CD4-positive, CD25-positive, alpha-beta regulatory T cell (primary cell): ENCODE measurements around the gene ASCL2. TPM values are rescaled to one million over a fixed set of nuclear protein-coding genes. Genes with fewer than 3 reads are reported as not detected.
A peak's percentile ranks its signal among the peaks of the same experiment; 100 is the strongest.
"Not testable (repeated sequence)": the region's sequence is repeated elsewhere in the genome, so short reads cannot be mapped to it uniquely, and the experiment has no call there.

Source experiments
- ATAC-seq, 2 donors: fragments of 150-1000 bp; cut with Tn5 transposase; one replicate each; pipeline ENCODE4 v1.10.0; 2021; ENCODE audit warnings: low read depth in 2 of 2, moderate number of reproducible peaks in 2 of 2, moderate library complexity in 1 of 2
- DNase-seq, 3 donors: peaks; one replicate each; pipeline versions ENCODE4 v3.0.0 to v3.0.0-alpha.2; 2012 to 2022; ENCODE audit warnings: mixed read lengths in 1 of 3
- H3K27ac ChIP-seq: one replicate; pipeline ENCODE4 v1.7.0; 2013; ENCODE audit warnings: mild to moderate bottlenecking, low read length; ENCODE audit not compliant: insufficient read depth, poor library complexity, severe bottlenecking
- H3K27me3 ChIP-seq: one replicate; pipeline ENCODE4 v1.7.0; 2013; ENCODE audit warnings: low read length; ENCODE audit not compliant: control insufficient read depth, insufficient read depth
- H3K36me3 ChIP-seq: one replicate; pipeline ENCODE4 v1.7.0; 2013; ENCODE audit warnings: mild to moderate bottlenecking, low read length, moderate library complexity; ENCODE audit not compliant: control insufficient read depth, insufficient read depth
- H3K4me1 ChIP-seq: 2 replicates; pipeline ENCODE4 v1.7.0; 2013; ENCODE audit warnings: mild to moderate bottlenecking, low read length; ENCODE audit not compliant: insufficient read depth, control insufficient read depth, poor library complexity, severe bottlenecking
- H3K4me3 ChIP-seq: one replicate; pipeline ENCODE4 v1.7.0; 2013; ENCODE audit warnings: low read depth, mild to moderate bottlenecking, low read length, moderate library complexity
- H3K9me3 ChIP-seq, 2 experiments: 1 replicate in 1 of 2; 2 replicates in 1 of 2; pipeline ENCODE4 v1.7.0; 2013; ENCODE audit warnings: low read length in 2 of 2, mild to moderate bottlenecking in 1 of 2, moderate library complexity in 1 of 2; ENCODE audit not compliant: control insufficient read depth in 2 of 2
- H3K27ac Mint-ChIP-seq, 3 donors: one replicate each; pipeline ENCODE4 v1.8.0; 2020 to 2022; ENCODE audit warnings: mild to moderate bottlenecking in 3 of 3, mixed read lengths in 3 of 3, moderate library complexity in 2 of 3
- H3K27me3 Mint-ChIP-seq: one replicate; pipeline ENCODE4 v1.8.0; 2022; ENCODE audit warnings: mild to moderate bottlenecking, mixed read lengths
- H3K36me3 Mint-ChIP-seq: one replicate; pipeline ENCODE4 v1.8.0; 2020; ENCODE audit warnings: mixed read lengths
- H3K4me1 Mint-ChIP-seq, 4 donors: one replicate each; pipeline ENCODE4 v1.8.0; 2020 to 2022; ENCODE audit warnings: mixed read lengths in 4 of 4, mild to moderate bottlenecking in 1 of 4
- H3K4me3 Mint-ChIP-seq, 4 donors: one replicate each; pipeline ENCODE4 v1.8.0; 2020 to 2022; ENCODE audit warnings: mild to moderate bottlenecking in 4 of 4, mixed read lengths in 4 of 4, moderate library complexity in 3 of 4
- H3K9me3 Mint-ChIP-seq, 7 donors: one replicate each; pipeline ENCODE4 v1.8.0; 2020 to 2022; ENCODE audit warnings: mixed read lengths in 7 of 7, mild to moderate bottlenecking in 3 of 7, moderate library complexity in 2 of 7
- polyA plus RNA-seq, 4 donors: library from polyadenylated mRNA; unstranded; fragments of 300-500 nt; fragmentation: Illumina TruSeq; gene quantifications; one replicate each; pipeline ENCODE4 v1.2.3, GENCODE V29; 2021
- total RNA-seq: library from RNA; stranded (reverse); gene quantifications from one replicate; pipeline ENCODE4 v1.2.3, GENCODE V29; 2022

ASCL2 gene
- total and polyA plus RNA-seq, 5 donors from 2014 or later: 0.13 to 0.47 (median 0.20) TPM

DNA sequence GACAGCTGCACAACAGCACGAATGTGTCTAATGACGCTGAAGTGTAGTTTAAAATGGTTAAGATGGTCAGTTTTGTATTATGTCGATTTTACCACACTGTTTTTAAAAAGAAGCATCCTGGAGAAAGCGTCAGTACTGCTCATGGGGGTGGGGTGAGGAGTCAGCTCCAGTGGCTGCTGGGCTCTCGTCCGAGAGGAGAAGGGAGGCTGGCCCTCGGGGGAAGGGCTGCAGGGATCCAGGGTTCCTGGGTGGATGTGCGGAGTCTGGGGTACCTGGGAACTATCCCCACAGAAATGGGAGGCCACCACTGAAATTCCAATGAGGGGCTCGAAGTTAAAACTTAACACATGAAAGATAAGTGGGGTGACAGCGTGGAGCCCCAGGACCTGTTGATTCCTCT lies 19.5 kb upstream of the ASCL2 start:
- Histone ChIP-seq H3K9me3 (no peaks in the 10 kb centered on the region), H3K4me1 (peaks cover 6% of the 10 kb centered on the region), H3K27me3 (no peaks in the 10 kb centered on the region), H3K4me3 (no peak overlapping the region), H3K36me3 (no peaks in the 10 kb centered on the region), H3K27ac (no peak overlapping the region)
- no peak overlapping the region for H3K4me3 Mint-ChIP-seq
- peaks cover 13% of the 10 kb centered on the region for H3K36me3 Mint-ChIP-seq
- DNase-seq: no peak
- H3K4me1 Mint-ChIP-seq: peaks cover 0 to 34% (median 7%) of the 10 kb centered on the region in 4 donors
- no peak for ATAC-seq
- peak overlapping the region in 1 of 3 donors; percentile 87 for H3K27ac Mint-ChIP-seq
- H3K27me3 Mint-ChIP-seq: peaks cover 4% of the 10 kb centered on the region
- H3K9me3 Mint-ChIP-seq: peaks cover 0 to 2% (median 0%) of the 10 kb centered on the region in 7 donors

DNA sequence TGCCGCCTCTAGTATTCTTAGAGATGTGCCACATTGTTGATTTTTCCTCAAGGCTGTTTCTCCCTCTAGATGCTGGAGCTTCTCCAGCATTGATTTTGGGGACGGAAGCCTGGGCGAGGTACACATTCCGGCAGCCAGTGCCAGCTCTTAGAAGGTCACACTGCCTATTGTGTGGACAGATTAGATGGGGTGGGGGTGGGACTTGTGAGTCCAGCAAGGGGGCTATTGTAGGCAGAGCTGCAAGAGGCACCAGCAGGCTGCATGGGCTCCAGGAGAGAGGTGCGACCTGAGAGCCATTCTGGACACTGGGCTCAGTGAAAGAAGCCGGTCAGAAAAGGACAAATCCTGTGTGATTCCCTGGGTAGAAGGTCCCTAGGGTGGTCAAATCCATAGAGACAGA lies 19.0 kb upstream of the ASCL2 start:
- H3K9me3 ChIP-seq: no peaks in the 10 kb centered on the region
- peak overlapping the region in 1 of 3 donors; percentile 80 for H3K27ac Mint-ChIP-seq

DNA sequence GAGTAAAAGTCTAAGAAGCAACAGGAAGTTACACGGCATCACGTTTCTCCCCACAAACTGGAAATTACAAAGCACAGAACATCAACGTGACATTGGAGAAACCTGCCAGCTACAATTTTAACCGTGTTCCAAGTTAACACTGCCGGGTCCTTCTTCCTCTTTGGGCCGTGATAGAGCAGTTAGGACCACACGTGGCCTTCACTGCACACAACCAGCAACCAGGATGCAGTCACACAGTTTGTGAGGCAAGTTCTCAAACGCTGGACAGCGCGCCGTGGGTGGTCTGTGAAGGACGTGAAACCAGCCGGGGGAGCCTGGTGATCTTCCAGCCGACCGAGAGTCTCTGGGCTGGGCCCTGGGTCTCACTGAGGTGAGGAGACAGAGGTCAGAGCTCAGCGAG lies 16.7 kb upstream of the ASCL2 start:
- no peak overlapping the region for H3K27ac ChIP-seq
- peaks cover 0 to 24% (median 5%) of the 10 kb centered on the region in 4 donors for H3K4me1 Mint-ChIP-seq
- no peaks in the 10 kb centered on the region for H3K27me3 ChIP-seq
- DNase-seq (no peak), ATAC-seq (no peak)
- no peak overlapping the region for H3K4me3 ChIP-seq
- peaks cover 0 to 12% (median 3%) of the 10 kb centered on the region in 7 donors for H3K9me3 Mint-ChIP-seq
- no peaks in the 10 kb centered on the region for H3K36me3 ChIP-seq
- H3K27ac Mint-ChIP-seq: peak overlapping the region in 1 of 3 donors; percentile 20
- H3K4me3 Mint-ChIP-seq: no peak overlapping the region
- peaks cover 13% of the 10 kb centered on the region for H3K36me3 Mint-ChIP-seq
- H3K9me3 ChIP-seq: peaks cover 13% of the 10 kb centered on the region in 2 experiments
- H3K27me3 Mint-ChIP-seq: no peaks in the 10 kb centered on the region
- no peaks in the 10 kb centered on the region for H3K4me1 ChIP-seq

More for the DNA sequence above, 19.0 kb upstream of the ASCL2 start:
- no peak overlapping the region for H3K27ac ChIP-seq
- Mint-ChIP-seq H3K4me3 (no peak overlapping the region), H3K9me3 (peaks cover 0 to 2% (median 0%) of the 10 kb centered on the region in 7 donors), H3K4me1 (peaks cover 0 to 31% (median 7%) of the 10 kb centered on the region in 4 donors), H3K36me3 (peaks cover 13% of the 10 kb centered on the region), H3K27me3 (no peaks in the 10 kb centered on the region)
- no peaks in the 10 kb centered on the region for H3K27me3 ChIP-seq
- H3K4me1 ChIP-seq: peaks cover 6% of the 10 kb centered on the region
- no peak for DNase-seq
- ATAC-seq: no peak
- no peak overlapping the region for H3K4me3 ChIP-seq
- H3K36me3 ChIP-seq: no peaks in the 10 kb centered on the region

DNA sequence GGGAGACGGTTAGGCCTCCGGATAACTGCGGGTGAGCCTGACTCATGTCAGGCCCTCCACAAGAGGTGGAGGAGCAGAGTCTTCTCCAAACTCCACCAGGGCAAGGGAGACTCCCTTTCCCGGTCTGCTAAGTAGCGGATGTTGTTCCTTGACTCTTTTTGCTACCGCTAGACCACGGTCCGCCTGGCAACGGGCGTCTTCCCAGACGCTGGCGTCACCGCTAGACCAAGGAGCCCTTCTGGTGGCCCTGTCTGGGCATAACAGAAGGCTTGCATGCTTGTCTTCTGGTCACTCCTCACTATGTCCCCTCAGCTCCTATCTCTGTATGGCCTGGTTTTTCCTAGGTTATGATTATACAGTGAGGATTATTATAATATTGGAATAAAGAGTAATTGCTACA lies 16.0 kb upstream of the ASCL2 start:
- H3K4me3 Mint-ChIP-seq, H3K27me3 ChIP-seq, H3K36me3 ChIP-seq, ATAC-seq, H3K4me3 ChIP-seq, DNase-seq, H3K27ac ChIP-seq, H3K27ac Mint-ChIP-seq, H3K4me1 ChIP-seq, H3K27me3 Mint-ChIP-seq: not testable (repeated sequence)
- Mint-ChIP-seq H3K36me3 (peaks cover 13% of the 10 kb centered on the region), H3K4me1 (peaks cover 0 to 24% (median 5%) of the 10 kb centered on the region in 4 donors), H3K9me3 (peaks cover 0 to 13% (median 4%) of the 10 kb centered on the region in 7 donors)
- H3K9me3 ChIP-seq: peaks cover 14 to 19% of the 10 kb centered on the region in 2 experiments

DNA sequence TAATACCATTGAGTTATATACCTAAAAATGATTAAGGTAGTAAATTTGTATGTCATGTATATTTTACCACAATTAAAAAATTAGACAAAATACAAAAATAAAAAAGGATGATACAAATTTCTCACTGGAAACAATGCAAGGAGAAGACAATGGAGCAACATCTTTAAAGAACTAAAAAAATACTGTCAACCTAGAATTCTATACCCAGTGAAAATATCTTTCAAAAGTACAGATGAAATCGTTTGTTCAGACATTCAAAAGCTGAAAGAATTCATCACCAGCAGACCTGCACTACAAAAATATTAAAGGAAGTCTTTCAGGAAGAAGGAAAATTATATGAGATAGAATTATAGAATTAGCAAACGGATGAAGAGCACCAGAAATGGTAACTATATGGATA lies 9.8 kb upstream of the ASCL2 start:
- Mint-ChIP-seq H3K9me3 (peaks cover 3 to 27% (median 13%) of the 10 kb centered on the region in 7 donors), H3K4me1 (peaks cover 4 to 14% (median 11%) of the 10 kb centered on the region in 4 donors), H3K27me3 (peaks cover 36% of the 10 kb centered on the region), H3K27ac (no peak overlapping the region), H3K4me3 (no peak overlapping the region), H3K36me3 (no peaks in the 10 kb centered on the region)
- Histone ChIP-seq H3K9me3 (peaks cover 25 to 33% of the 10 kb centered on the region in 2 experiments), H3K36me3 (no peaks in the 10 kb centered on the region), H3K27ac (no peak overlapping the region), H3K27me3 (peaks cover 11% of the 10 kb centered on the region), H3K4me3 (no peak overlapping the region), H3K4me1 (peaks cover 4% of the 10 kb centered on the region)
- DNase-seq: no peak
- ATAC-seq: no peak

DNA sequence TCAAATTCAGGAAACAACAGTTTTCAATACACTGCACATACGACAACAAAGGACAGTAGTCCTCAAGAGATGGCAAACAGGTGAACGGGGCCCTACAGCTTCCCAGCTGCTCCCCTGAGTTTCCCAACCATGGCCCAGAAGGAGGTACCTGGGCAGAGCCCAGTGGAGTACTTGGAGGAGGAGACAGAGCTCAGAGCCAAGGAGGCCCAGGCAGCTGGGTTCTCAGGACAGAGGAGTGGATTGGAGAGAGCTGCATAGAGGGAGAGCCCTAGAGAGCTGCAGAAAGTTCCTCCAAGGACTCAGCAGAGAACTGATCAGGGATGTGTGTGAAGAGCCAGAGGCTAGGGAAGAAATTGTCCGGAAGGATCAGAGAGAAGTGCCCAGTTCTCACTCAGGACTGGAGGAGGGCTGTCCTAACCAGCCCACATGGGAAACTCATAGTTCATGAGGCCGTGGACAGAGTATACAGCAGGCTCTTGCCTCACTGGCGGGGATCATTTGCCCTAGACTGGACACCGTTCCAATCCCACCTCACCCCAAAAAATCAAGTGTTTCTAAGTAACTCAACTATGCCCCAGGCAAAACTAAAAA lies 7.6 kb upstream of the ASCL2 start:
- Mint-ChIP-seq H3K27ac (no peak overlapping the region), H3K4me3 (no peak overlapping the region), H3K36me3 (no peaks in the 10 kb centered on the region), H3K4me1 (peaks cover 4 to 19% (median 11%) of the 10 kb centered on the region in 4 donors), H3K27me3 (peaks cover 42% of the 10 kb centered on the region), H3K9me3 (peaks cover 3 to 25% (median 13%) of the 10 kb centered on the region in 7 donors)
- Histone ChIP-seq H3K4me1 (peaks cover 4% of the 10 kb centered on the region), H3K4me3 (no peak overlapping the region), H3K27me3 (peaks cover 11% of the 10 kb centered on the region), H3K9me3 (peaks cover 21 to 28% of the 10 kb centered on the region in 2 experiments), H3K27ac (no peak overlapping the region), H3K36me3 (no peaks in the 10 kb centered on the region)
- ATAC-seq (no peak), DNase-seq (no peak)

DNA sequence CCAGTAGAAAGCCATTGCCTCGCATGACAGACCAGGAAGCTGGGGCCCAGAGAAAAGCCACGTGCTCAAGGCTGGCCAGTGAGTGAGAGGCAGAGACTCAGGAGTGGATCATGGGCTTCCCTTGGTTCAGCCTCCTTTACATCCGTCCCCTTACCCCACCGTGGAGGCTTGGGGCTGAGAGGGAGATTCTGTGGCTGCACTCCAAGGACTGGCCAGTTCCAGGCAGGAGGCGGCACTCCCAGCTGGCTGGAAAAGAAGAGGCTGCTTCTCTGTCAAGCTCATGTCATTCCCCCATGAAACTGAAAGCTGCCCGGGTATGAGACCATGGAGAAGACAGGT lies 6.6 kb upstream of the ASCL2 start:
- Histone ChIP-seq H3K36me3 (no peaks in the 10 kb centered on the region), H3K9me3 (peaks cover 11 to 20% of the 10 kb centered on the region in 2 experiments), H3K27me3 (peaks cover 11% of the 10 kb centered on the region), H3K27ac (no peak overlapping the region), H3K4me1 (peaks cover 4% of the 10 kb centered on the region), H3K4me3 (no peak overlapping the region)
- Mint-ChIP-seq H3K4me3 (no peak overlapping the region), H3K4me1 (peaks cover 4 to 19% (median 13%) of the 10 kb centered on the region in 4 donors), H3K27ac (no peak overlapping the region), H3K36me3 (no peaks in the 10 kb centered on the region), H3K9me3 (peaks cover 3 to 16% (median 10%) of the 10 kb centered on the region in 7 donors), H3K27me3 (peaks cover 51% of the 10 kb centered on the region)
- ATAC-seq (no peak), DNase-seq (no peak)
